ENCODE measurements around the gene ADORA1. TPM values are rescaled to one million over a fixed set of nuclear protein-coding genes. Genes with fewer than 3 reads are reported as not detected.

The ADORA1 gene
- total and polyA plus RNA-seq, 2 of the 13 experiments (the other 11 are each of a cell fraction or from before 2014, with no cell fraction given): 0.11 TPM; not detected in 1

DNA sequence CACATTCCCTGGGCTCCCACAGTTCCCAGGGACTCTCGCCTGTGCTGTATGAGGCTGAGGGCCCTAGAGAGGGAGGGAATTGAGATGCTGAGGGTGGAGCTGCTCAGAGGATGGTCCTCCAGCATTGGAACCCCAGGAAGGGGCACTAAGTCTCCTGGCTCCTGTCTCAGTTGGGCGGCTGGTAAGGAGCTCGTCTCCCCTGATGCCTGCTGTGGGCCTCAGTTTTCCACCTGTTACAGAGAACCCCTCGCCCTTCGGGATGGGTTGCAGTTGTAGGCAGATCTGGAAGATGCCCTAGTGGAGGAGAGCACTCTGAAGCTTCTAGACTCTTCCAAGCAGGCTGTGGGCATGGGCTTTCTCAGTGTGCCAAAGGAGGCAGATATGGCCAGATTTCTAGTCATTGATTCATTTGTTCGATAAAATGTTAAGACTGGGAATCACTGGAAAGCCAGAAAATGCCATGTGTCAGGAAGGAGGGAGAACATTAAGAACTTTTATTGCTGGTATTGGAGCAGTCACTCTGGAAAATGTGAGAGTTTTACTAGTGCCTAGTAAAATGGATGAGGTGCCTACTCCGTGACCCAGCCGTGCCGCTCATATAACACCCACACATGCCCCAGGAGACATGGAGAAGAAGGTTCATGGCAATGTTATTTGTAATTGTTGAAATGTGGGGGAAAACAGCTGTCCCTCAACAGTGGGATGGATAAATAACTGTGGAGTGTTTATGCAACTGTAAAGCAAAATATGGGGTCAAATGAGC is 48.9 kb downstream of the ADORA1 start:
- POLR2A ChIA-PET: no interaction called here

DNA sequence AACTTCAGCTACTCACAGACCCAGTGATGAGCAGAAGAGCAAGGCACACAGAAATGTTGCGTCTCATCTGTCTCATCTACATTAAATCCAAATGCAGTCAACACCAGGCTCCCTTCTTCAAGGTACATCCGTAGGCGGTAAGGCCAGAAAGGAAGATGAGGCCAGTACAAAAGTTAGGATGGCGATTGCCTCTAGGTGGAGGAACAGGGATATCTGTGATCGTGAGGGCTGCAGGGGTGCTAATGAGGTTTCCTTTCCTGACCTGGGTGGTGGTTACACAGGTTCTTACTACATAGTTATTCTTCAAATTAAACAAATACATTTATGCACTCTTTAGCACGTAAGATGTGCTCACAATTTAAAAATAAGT is 49.5 kb downstream of the ADORA1 start:
- in situ Hi-C loops (cut with HindIII; ENCODE audit: extremely low pct_ligation_motif_present, low pct_unique_long_range_greater_than_20kb): no loop called here
- Histone ChIP-seq H4K20me1 (ENCODE audit: insufficient read depth, low read length) (0 out of 2 replicates have a peak, but pooled peaks cover 3% of the 10 kb centered on the region), H3K79me2 (ENCODE audit: insufficient read depth, low read length) (no peaks in the 10 kb centered on the region), H3K27me3 (ENCODE audit: control insufficient read depth in 1 of 2, insufficient read depth in 2 of 2, low read length in 2 of 2) (peaks cover 0 to 6% of the 10 kb centered on the region in 2 experiments; a peak in 2 of 5 replicates), H3K4me1 (ENCODE audit: insufficient read depth, low read length) (peaks cover 20% of the 10 kb centered on the region), H3K4me3 (replicated peaks in 1 of 3; ENCODE audit: insufficient read depth in 1 of 3, low read depth in 2 of 3, low read length in 3 of 3) (no peak overlapping the region), H2AFZ (ENCODE audit: low read length) (no peak overlapping the region), H3K4me2 (ENCODE audit: low read depth, low read length) (no peak overlapping the region), H3K9ac (ENCODE audit: insufficient read depth, low read depth, low read length) (no peak overlapping the region), H3K9me3 (ENCODE audit: low read length) (no peaks in the 10 kb centered on the region), H3K27ac (ENCODE audit: extremely low read length, insufficient read depth, low read length) (no peak overlapping the region), H3K36me3 (replicated peaks in 1 of 2; ENCODE audit: control insufficient read depth in 1 of 2, insufficient read depth in 2 of 2, low read length in 2 of 2) (no peaks in the 10 kb centered on the region)
- ATAC-seq: no peak
- ChIA-PET POLR2A (no interaction called here), CTCF (ENCODE audit: low intra/inter-chr PET ratio, low total read pairs) (no interaction called here)
- no TSS peak for BruUV-seq (replicated peaks)
- no peak for DNase-seq (ENCODE audit: low spot score)
- FAIRE-seq: no peak
- intact Hi-C loops (cut with micrococcal nuclease; ENCODE audit: unreplicated experiment): no loop called here
- WGBS (ENCODE audit: low lambda C conversion rate): 58% methylated on average over 6 of the region's 6 CpGs
- TF ChIP-seq ZSCAN25 (CRISPR knock-in tag; IDR thresholded peaks at IDR 0.05) (no peak), ZNF501 (CRISPR knock-in tag; IDR thresholded peaks at IDR 0.05) (no peak), NFKB2 (CRISPR knock-in tag; IDR thresholded peaks at IDR 0.05; ENCODE audit: borderline replicate concordance) (no peak), ZNF10 (CRISPR knock-in tag; IDR thresholded peaks at IDR 0.05; ENCODE audit: borderline replicate concordance, low read depth) (no peak), SP4 (CRISPR knock-in tag; IDR thresholded peaks at IDR 0.05) (no peak), ZNF260 (CRISPR knock-in tag; IDR thresholded peaks at IDR 0.05; ENCODE audit: borderline replicate concordance, low read depth) (no peak), ZNF557 (CRISPR knock-in tag; IDR thresholded peaks at IDR 0.05) (no peak)
- TF ChIP-seq, protein P1, sequence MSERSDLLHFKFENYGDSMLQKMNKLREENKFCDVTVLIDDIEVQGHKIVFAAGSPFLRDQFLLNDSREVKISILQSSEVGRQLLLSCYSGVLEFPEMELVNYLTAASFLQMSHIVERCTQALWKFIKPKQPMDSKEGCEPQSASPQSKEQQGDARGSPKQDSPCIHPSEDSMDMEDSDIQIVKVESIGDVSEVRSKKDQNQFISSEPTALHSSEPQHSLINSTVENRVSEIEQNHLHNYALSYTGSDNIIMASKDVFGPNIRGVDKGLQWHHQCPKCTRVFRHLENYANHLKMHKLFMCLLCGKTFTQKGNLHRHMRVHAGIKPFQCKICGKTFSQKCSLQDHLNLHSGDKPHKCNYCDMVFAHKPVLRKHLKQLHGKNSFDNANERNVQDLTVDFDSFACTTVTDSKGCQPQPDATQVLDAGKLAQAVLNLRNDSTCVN (CRISPR knock-in tag; IDR thresholded peaks at IDR 0.05; ENCODE audit: borderline replicate concordance): no peak
- TF ChIP-seq, protein P2, sequence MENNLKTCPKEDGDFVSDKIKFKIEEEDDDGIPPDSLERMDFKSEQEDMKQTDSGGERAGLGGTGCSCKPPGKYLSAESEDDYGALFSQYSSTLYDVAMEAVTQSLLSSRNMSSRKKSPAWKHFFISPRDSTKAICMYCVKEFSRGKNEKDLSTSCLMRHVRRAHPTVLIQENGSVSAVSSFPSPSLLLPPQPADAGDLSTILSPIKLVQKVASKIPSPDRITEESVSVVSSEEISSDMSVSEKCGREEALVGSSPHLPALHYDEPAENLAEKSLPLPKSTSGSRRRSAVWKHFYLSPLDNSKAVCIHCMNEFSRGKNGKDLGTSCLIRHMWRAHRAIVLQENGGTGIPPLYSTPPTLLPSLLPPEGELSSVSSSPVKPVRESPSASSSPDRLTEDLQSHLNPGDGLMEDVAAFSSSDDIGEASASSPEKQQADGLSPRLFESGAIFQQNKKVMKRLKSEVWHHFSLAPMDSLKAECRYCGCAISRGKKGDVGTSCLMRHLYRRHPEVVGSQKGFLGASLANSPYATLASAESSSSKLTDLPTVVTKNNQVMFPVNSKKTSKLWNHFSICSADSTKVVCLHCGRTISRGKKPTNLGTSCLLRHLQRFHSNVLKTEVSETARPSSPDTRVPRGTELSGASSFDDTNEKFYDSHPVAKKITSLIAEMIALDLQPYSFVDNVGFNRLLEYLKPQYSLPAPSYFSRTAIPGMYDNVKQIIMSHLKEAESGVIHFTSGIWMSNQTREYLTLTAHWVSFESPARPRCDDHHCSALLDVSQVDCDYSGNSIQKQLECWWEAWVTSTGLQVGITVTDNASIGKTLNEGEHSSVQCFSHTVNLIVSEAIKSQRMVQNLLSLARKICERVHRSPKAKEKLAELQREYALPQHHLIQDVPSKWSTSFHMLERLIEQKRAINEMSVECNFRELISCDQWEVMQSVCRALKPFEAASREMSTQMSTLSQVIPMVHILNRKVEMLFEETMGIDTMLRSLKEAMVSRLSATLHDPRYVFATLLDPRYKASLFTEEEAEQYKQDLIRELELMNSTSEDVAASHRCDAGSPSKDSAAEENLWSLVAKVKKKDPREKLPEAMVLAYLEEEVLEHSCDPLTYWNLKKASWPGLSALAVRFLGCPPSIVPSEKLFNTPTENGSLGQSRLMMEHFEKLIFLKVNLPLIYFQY (CRISPR knock-in tag; IDR thresholded peaks at IDR 0.05; ENCODE audit: borderline replicate concordance): no peak

More for the DNA sequence above, 48.9 kb downstream of the ADORA1 start:
- no peak for TF ChIP-seq ZNF782 (CRISPR knock-in tag; IDR thresholded peaks at IDR 0.05; ENCODE audit: borderline replicate concordance)
- no peaks in the 10 kb centered on the region for H3K36me3 ChIP-seq (replicated peaks in 1 of 2; ENCODE audit: control insufficient read depth in 1 of 2, insufficient read depth in 2 of 2, low read length in 2 of 2)
- no peak overlapping the region for H3K9ac ChIP-seq (ENCODE audit: insufficient read depth, low read depth, low read length)
- H4K20me1 ChIP-seq (ENCODE audit: insufficient read depth, low read length): 0 out of 2 replicates have a peak, but pooled peaks cover 4% of the 10 kb centered on the region
- WGBS (ENCODE audit: low lambda C conversion rate): 93% methylated on average over 4 of the region's 9 CpGs
- DNase-seq (ENCODE audit: low spot score) (no peak), ATAC-seq (no peak), FAIRE-seq (no peak)
- intact Hi-C loops (cut with micrococcal nuclease; ENCODE audit: unreplicated experiment): no loop called here
- H3K9me3 ChIP-seq (ENCODE audit: low read length): no peaks in the 10 kb centered on the region
- H2AFZ ChIP-seq (ENCODE audit: low read length): no peak overlapping the region
- no TSS peak for BruUV-seq (replicated peaks)
- peaks cover 2 to 6% of the 10 kb centered on the region in 2 experiments; a peak in 3 of 5 replicates for H3K27me3 ChIP-seq (ENCODE audit: control insufficient read depth in 1 of 2, insufficient read depth in 2 of 2, low read length in 2 of 2)
- in situ Hi-C loops (cut with HindIII; ENCODE audit: extremely low pct_ligation_motif_present, low pct_unique_long_range_greater_than_20kb): no loop called here
- H3K4me3 ChIP-seq (replicated peaks in 1 of 3; ENCODE audit: insufficient read depth in 1 of 3, low read depth in 2 of 3, low read length in 3 of 3): no peak overlapping the region
- H3K79me2 ChIP-seq (ENCODE audit: insufficient read depth, low read length): no peaks in the 10 kb centered on the region
- no peak overlapping the region for H3K27ac ChIP-seq (ENCODE audit: extremely low read length, insufficient read depth, low read length)
- H3K4me2 ChIP-seq (ENCODE audit: low read depth, low read length): no peak overlapping the region
- CTCF ChIA-PET (ENCODE audit: low intra/inter-chr PET ratio, low total read pairs): no interaction called here
- H3K4me1 ChIP-seq (ENCODE audit: insufficient read depth, low read length): peaks cover 20% of the 10 kb centered on the region

Measured in HepG2 (cell line).